GM12891 (cell line): ENCODE results near the gene NEDD4L.
A peak's percentile ranks its signal among the peaks of the same experiment; 100 is the strongest.

Experiments used
- DNase-seq: peaks from one replicate; pipeline ENCODE4 v3.0.0; 2011; ENCODE audit warnings: low spot score; ENCODE audit not compliant: insufficient read length
- FAIRE-seq: peaks from 2 replicates; lab custom pipeline; 2011; peaks lifted over from hg19 to GRCh38; lab: Jason Lieb, UNC
- PAX5 ChIP-seq: IDR thresholded peaks from 2 replicates; pipeline ENCODE4 v1.6.1; 2011; ENCODE audit warnings: low read length, moderate library complexity, mild to moderate bottlenecking; ENCODE audit not compliant: insufficient read depth, severe bottlenecking
- POLR2A ChIP-seq: IDR thresholded peaks from 2 replicates; pipeline ENCODE4 v1.6.1; 2011; ENCODE audit warnings: low read depth, low read length, control low read depth
- POLR2AphosphoS5 ChIP-seq: IDR thresholded peaks from 2 replicates; pipeline ENCODE4 v1.6.1; 2011; ENCODE audit warnings: low read depth, low read length, control low read depth
- POU2F2 ChIP-seq: IDR thresholded peaks from 2 replicates; pipeline ENCODE4 v1.6.1; 2011; ENCODE audit warnings: low read depth, mild to moderate bottlenecking, control low read depth, low read length, moderate library complexity
- SPI1 ChIP-seq: IDR thresholded peaks from 2 replicates; pipeline ENCODE4 v1.6.1; 2011; ENCODE audit warnings: low read depth, low read length, control low read depth
- TAF1 ChIP-seq: IDR thresholded peaks from 2 replicates; pipeline ENCODE4 v1.6.1; 2011; ENCODE audit warnings: low read depth, low read length, control low read depth

NEDD4L gene

DNA sequence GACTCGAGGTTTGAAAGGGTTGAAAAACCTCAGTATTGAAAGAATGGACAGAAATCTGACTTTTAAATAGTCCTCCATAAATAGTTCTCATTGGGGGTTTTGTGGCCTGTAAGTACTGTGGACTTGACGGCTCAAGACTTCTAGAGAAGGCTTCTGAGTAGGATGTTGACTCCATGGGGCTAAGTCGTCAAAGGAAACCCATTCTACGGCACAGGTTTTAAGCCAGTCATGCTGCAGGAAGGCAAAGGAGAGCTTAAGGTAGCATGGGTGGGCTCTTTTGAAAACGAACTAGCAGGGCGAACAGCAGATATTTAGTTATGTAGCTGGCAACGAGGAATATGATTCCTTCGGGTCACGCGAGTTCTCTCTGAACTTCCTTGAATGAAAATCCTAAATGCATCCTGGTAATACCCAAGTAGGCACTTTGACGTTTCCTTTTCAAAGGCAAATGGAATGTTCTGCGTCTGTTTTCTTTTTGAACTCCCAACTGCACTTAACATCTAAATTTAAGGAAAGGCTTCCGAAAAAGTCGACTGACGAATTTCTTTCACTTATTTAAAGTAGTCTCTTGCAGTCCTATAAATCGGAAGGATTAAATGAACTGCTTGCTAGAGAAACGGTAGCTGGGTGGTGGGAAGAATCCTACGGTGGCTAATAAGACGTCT is 1.1 kb upstream of the NEDD4L start:
- TF ChIP-seq POLR2A (no peak), POU2F2 (no peak), PAX5 (no peak), TAF1 (no peak), SPI1 (no peak), POLR2AphosphoS5 (no peak)
- FAIRE-seq (no peak), DNase-seq (no peak)

DNA sequence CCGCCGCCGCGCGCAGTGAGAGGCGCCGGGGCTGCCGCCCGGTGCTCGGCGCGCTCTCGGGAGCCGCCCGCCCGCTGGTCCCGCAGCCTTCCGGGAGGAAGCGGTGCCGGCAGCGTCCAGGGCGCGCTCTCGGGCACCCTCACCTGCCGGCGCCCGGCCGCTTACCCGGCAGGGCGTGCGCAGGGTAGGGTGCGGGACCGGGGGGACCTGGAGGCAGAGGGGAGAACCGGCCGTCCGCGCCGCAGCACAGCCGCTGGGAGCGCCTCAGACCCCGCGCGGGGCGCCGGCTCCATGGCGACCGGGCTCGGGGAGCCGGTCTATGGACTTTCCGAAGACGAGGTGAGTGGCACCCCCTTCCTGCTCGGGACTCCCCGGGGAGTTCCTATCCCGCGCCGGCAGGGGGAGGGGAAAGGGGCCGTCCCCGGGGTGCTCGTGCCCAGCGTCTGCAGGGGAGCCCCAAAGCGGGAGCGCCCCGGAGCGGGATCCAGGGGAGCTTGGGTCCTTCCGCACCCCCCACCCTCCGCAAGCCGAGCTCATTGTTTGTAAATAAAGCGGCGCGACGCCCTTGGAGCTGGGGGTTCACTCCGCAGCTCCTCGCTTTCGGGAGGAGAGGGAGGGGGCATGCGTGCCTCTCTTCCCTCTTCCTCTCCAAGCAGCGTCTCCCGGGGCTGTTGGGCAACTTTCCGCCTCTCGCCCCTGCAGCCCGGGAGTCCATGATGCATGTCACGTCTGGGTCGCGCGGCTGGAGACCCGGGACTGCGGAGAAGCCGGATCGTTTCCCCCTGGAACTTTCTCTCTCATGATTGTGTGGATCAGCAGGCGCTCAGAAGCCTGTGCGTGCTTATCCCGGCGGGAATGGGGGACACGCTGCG is 580 bp downstream of the NEDD4L start:
- no peak for TF ChIP-seq POLR2AphosphoS5
- TF ChIP-seq TAF1: no peak
- TF ChIP-seq POLR2A: no peak
- TF ChIP-seq SPI1: no peak
- no peak for TF ChIP-seq POU2F2
- TF ChIP-seq PAX5: no peak
- DNase-seq: peak; percentile 45

GRCh38 chr18:58045242-58046092 is 1.4 kb downstream of the NEDD4L start:
- no peak for DNase-seq
- TF ChIP-seq SPI1 (no peak), PAX5 (no peak), TAF1 (no peak), POLR2A (no peak), POLR2AphosphoS5 (no peak), POU2F2 (no peak)
- peak; percentile 81 for FAIRE-seq

More for the DNA sequence above, 580 bp downstream of the NEDD4L start:
- no peak for FAIRE-seq

- DNase-seq (no peak), FAIRE-seq (no peak)
- no peak for TF ChIP-seq TAF1
- TF ChIP-seq SPI1: no peak
- no peak for TF ChIP-seq POLR2AphosphoS5
- no peak for TF ChIP-seq POU2F2
- no peak for TF ChIP-seq PAX5
These were observed 2.2 kb downstream of the NEDD4L start for GRCh38 chr18:58046093-58046793.

DNA sequence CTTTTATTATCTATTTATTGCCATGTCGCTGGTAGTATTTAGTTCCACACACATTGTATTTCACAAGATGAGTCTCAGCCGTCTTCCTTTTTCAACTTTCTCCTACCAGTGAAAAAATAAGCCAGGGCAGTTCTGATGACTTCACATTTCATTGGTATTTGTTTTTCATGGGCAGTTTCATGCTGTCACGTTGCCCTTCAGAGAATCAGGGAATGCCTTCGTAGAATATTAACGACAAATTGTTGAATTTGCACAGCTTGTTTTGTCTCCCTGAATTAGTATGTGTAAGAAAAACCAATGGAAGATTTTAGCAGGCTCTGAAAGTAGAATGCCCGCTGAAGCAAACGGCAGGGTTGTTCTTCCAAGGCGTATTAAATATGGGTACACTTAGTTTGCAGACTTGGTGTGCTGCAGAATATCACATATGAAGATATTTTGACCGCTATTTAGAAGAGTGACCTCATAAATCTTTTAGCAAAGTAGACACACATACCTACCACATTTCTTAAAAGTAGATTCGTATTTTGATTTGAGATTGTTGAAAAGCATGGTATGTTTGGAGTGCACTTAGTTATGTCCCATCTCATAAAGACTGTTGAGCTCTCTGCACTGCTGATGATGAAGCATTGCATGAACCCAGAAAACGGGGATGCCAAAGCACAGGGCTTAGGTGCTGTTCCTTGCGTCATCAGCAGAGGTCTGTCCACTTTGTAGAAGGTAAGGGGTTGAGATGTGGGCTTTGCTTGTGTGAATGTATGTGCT is 2.9 kb downstream of the NEDD4L start:
- DNase-seq: no peak

DNA sequence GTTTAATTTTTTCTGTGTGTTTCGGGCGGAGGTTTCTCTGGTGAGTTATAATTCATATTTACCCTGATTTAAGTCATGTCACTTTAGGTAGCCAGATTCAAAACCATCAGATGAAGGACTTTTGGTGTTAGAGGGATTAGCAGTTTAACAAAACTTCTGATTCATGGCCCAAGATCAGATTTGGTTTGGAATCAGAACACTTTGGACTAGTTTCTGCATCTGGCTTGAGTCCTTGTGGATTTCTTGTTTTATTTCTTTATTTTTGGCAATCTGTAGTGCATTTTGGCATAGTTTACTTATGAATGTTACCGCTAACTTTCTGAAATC is 3.5 kb downstream of the NEDD4L start:
- no peak for FAIRE-seq
- no peak for DNase-seq
- TF ChIP-seq POLR2AphosphoS5 (no peak), PAX5 (no peak), SPI1 (no peak), POU2F2 (no peak), TAF1 (no peak), POLR2A (no peak)

More for the DNA sequence above, 2.9 kb downstream of the NEDD4L start:
- FAIRE-seq: no peak
- no peak for TF ChIP-seq POU2F2
- no peak for TF ChIP-seq TAF1
- no peak for TF ChIP-seq POLR2AphosphoS5
- TF ChIP-seq POLR2A: no peak
- TF ChIP-seq PAX5: no peak

DNA sequence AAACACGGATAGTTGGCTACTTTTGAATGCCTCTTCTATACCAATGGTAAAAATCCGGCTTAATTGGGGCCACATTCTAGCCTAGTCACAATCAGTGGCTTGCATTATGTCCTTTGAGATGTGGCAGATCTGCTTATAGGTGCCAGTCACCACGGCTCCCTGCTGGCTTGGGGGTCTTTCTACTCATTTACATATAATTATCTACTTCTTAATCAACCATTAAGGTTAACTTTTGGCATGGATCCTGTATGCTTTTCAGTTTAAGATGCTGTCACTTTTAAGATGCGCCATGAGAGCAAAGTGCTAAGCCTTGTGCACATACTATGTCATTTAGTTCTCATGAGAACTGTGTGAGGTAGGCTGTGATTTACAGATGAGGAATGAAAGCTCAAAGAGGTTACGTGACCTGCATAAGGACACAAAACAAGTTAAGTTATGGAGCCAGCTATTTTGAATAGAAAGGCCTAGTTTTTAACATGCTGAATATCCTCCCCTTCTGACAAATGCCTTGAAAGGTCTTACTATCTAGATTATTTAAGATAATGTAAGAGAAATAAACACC is 4.1 kb downstream of the NEDD4L start:
- FAIRE-seq: no peak
- no peak for DNase-seq
- TF ChIP-seq TAF1 (no peak), PAX5 (no peak), POLR2A (no peak), SPI1 (no peak), POLR2AphosphoS5 (no peak)
